Measurements from ENCODE around the gene SH3RF1.

Gene SH3RF1

GRCh38 chr4:169253904-169254303 lies 16.9 kb downstream of the SH3RF1 start:
- no peak for TF ChIP-seq Cebpa-rat (IDR thresholded peaks at IDR 0.05)
- Histone ChIP-seq H3K27ac (no peak overlapping the region), H4K20me1 (peaks cover 36% of the 10 kb centered on the region; the same call in 1 of the 2 replicates), H3K4me1 (peaks cover 16% of the 10 kb centered on the region), H3K9me3 (no peaks in the 10 kb centered on the region), H3K27me3 (no peaks in the 10 kb centered on the region), H3K4me3 (no peak overlapping the region), H3K36me3 (0 out of 2 replicates have a peak, but pooled peaks cover 3% of the 10 kb centered on the region), H3K9ac (no peak overlapping the region), H3K4me2 (0 out of 2 replicates have a peak overlapping the region, but pooled peaks have one; percentile 39)

DNA sequence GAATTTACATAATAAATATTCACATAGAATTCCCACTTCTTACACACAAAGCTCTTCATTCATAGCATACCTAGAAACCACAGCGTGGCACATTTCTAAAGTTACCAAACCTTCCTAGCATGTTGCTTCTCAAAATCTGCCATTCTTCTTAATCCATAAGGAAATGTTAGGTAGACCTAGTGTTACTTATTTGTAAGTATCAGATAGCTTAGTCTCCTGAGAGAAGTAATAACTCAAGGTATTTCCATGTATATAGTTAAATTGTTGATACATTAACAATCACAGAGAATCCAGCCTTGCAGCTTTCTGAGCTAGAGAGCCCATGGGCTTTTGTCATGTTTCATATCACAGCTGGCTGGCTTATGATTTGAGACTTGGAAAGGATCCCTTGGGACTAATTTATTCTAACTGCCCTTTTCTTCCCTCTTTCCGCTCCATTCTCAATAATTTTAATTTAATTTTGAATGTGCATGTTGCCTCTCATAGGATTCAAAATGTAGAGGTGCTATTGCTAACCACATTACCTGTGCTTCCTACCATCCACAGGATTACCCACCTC lies 17.6 kb downstream of the SH3RF1 start:
- H3K9me3 ChIP-seq: 0 out of 2 replicates have a peak, but pooled peaks cover 6% of the 10 kb centered on the region
- TF ChIP-seq Cebpa-rat (IDR thresholded peaks at IDR 0.05): no peak
- H3K4me2 ChIP-seq: peak overlapping the region; percentile 39
- H3K27me3 ChIP-seq: no peaks in the 10 kb centered on the region
- 0 out of 2 replicates have a peak, but pooled peaks cover 3% of the 10 kb centered on the region for H3K36me3 ChIP-seq
- H3K27ac ChIP-seq: no peak overlapping the region
- peaks cover 33% of the 10 kb centered on the region; the same call in 1 of the 2 replicates for H4K20me1 ChIP-seq
- H3K4me3 ChIP-seq: no peak overlapping the region
- H3K4me1 ChIP-seq: peaks cover 16% of the 10 kb centered on the region
- no peak overlapping the region for H3K9ac ChIP-seq

GRCh38 chr4:169252339-169253112 lies 18.2 kb downstream of the SH3RF1 start:
- Histone ChIP-seq H3K27ac (no peak overlapping the region), H3K9me3 (0 out of 2 replicates have a peak, but pooled peaks cover 6% of the 10 kb centered on the region), H4K20me1 (peaks cover 27% of the 10 kb centered on the region; the same call in 1 of the 2 replicates), H3K27me3 (no peaks in the 10 kb centered on the region), H3K9ac (no peak overlapping the region), H3K4me3 (no peak overlapping the region), H3K4me1 (peaks cover 16% of the 10 kb centered on the region), H3K36me3 (0 out of 2 replicates have a peak, but pooled peaks cover 3% of the 10 kb centered on the region), H3K4me2 (peak overlapping the region; percentile 39; the same call in 1 of the 2 replicates)
- no peak for TF ChIP-seq Cebpa-rat (IDR thresholded peaks at IDR 0.05)

DNA sequence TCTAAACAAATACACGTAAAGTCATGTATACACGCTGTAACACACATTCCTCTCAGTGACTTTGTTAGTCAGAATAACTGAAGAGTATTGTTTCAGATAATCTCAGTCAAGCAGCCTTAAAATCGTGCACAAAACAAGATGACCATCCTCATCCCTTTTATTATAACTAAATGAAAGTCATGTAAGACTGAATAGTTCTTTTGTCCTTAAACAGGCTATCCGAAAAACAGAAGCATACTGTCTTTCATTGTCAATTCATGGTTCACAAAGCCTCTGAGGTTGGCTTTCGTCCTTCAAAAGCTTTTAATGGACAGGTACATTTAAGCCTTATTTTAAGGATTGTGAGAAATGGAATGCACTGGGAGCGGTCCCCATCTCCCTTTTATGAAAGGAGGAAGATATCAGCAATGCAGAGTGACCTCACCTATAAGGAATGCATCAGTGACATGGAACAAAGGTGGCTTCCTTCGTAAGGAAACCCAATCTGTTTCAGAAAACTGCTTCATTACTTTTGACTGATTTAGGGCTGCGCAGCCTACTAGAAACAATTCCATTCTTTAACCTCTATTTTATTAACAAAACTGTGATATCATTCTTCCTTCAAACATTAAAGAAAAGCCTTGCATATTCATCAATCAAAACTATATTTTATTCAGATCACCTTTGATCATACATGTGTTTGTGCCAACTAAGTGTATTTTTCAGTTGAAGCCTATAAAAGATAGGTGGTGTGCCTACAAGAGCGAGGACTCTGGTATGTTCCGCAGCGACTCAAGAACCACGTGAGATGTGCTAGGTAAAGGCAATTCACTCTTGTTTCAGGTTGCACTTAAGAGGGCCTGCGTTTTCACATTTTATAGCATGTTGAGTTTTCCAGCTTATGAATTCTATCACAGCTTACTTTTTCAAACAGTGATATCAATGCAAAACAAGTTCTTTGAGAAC lies 19.2 kb downstream of the SH3RF1 start:
- Histone ChIP-seq H3K27me3 (no peaks in the 10 kb centered on the region), H3K27ac (no peak overlapping the region), H3K9ac (no peak overlapping the region), H3K4me1 (peaks cover 16% of the 10 kb centered on the region), H3K9me3 (0 out of 2 replicates have a peak, but pooled peaks cover 6% of the 10 kb centered on the region), H4K20me1 (peaks cover 27% of the 10 kb centered on the region), H3K4me2 (no peak overlapping the region), H3K4me3 (no peak overlapping the region), H3K36me3 (0 out of 2 replicates have a peak, but pooled peaks cover 3% of the 10 kb centered on the region)
- no peak for TF ChIP-seq Cebpa-rat (IDR thresholded peaks at IDR 0.05)

DNA sequence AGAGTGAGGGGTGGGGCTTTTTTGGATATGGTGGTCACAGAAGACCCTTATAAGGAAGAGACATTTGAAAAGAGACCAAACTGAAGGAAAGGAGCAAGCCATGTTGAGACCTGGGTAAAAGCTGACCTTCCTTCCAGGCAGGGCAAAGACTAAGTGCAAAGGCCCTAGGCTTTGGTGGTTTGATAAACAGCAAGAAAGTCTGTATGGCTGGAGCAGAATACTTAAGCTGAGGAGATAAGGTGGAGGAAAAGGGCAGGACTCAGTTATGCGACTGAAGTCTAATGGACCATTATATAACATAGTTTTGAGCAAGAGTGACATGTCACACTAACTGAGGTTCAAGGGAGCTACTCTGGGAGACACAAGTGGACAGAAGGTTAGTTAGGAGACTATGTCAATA lies 20.0 kb downstream of the SH3RF1 start:
- Histone ChIP-seq H3K9me3 (0 out of 2 replicates have a peak, but pooled peaks cover 6% of the 10 kb centered on the region), H4K20me1 (peaks cover 31% of the 10 kb centered on the region), H3K27me3 (no peaks in the 10 kb centered on the region), H3K4me1 (peaks cover 16% of the 10 kb centered on the region), H3K4me3 (no peak overlapping the region), H3K36me3 (0 out of 2 replicates have a peak, but pooled peaks cover 3% of the 10 kb centered on the region), H3K9ac (no peak overlapping the region), H3K27ac (no peak overlapping the region), H3K4me2 (no peak overlapping the region)
- TF ChIP-seq Cebpa-rat (IDR thresholded peaks at IDR 0.05): no peak

- Histone ChIP-seq H3K4me2 (no peak overlapping the region), H3K4me1 (peaks cover 16% of the 10 kb centered on the region), H3K27ac (no peak overlapping the region), H4K20me1 (peaks cover 31% of the 10 kb centered on the region), H3K27me3 (no peaks in the 10 kb centered on the region), H3K9me3 (0 out of 2 replicates have a peak, but pooled peaks cover 6% of the 10 kb centered on the region), H3K4me3 (no peak overlapping the region), H3K9ac (no peak overlapping the region), H3K36me3 (0 out of 2 replicates have a peak, but pooled peaks cover 3% of the 10 kb centered on the region)
- TF ChIP-seq Cebpa-rat (IDR thresholded peaks at IDR 0.05): no peak
These were observed 20.8 kb downstream of the SH3RF1 start for GRCh38 chr4:169249999-169250398.

- peaks cover 16% of the 10 kb centered on the region for H3K4me1 ChIP-seq
- H4K20me1 ChIP-seq: peaks cover 31% of the 10 kb centered on the region
- H3K4me3 ChIP-seq: no peak overlapping the region
- H3K27me3 ChIP-seq: no peaks in the 10 kb centered on the region
- TF ChIP-seq Cebpa-rat (IDR thresholded peaks at IDR 0.05): no peak
- H3K36me3 ChIP-seq: 0 out of 2 replicates have a peak, but pooled peaks cover 3% of the 10 kb centered on the region
- H3K27ac ChIP-seq: no peak overlapping the region
- H3K9me3 ChIP-seq: 0 out of 2 replicates have a peak, but pooled peaks cover 6% of the 10 kb centered on the region
- no peak overlapping the region for H3K4me2 ChIP-seq
- no peak overlapping the region for H3K9ac ChIP-seq
These were observed 21.4 kb downstream of the SH3RF1 start for GRCh38 chr4:169249214-169249973.

GRCh38 chr4:169248645-169249044 lies 22.1 kb downstream of the SH3RF1 start:
- H3K9ac ChIP-seq: no peak overlapping the region
- no peak overlapping the region for H3K27ac ChIP-seq
- H3K9me3 ChIP-seq: 0 out of 2 replicates have a peak, but pooled peaks cover 6% of the 10 kb centered on the region
- H3K27me3 ChIP-seq: no peaks in the 10 kb centered on the region
- peaks cover 30% of the 10 kb centered on the region for H4K20me1 ChIP-seq
- peaks cover 13% of the 10 kb centered on the region for H3K4me1 ChIP-seq
- no peak for TF ChIP-seq Cebpa-rat (IDR thresholded peaks at IDR 0.05)
- no peak overlapping the region for H3K4me2 ChIP-seq
- H3K4me3 ChIP-seq: no peak overlapping the region
- 0 out of 2 replicates have a peak, but pooled peaks cover 3% of the 10 kb centered on the region for H3K36me3 ChIP-seq

All from BLaER1 (cell line).